ENCODE results near the gene MEGF11.

DNA sequence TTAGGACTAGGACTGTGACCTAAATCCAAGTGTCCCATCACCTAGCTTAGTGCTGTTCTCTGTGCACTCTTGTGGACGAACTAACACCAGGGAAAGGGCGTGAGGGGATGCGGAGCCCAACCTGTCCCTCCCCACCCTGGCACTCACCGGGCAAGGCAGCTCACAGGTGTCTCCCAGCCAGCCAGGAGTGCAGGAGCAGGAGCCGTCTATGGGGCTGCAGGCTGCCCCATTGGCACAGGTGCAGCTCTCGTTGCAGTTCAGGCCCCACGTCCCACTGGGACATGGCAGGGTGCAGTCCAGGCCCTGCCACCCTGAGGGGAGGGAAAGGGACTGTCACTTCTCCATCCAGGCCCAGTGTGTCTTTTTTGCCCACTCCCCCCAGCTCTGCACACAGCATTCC lies 324.0 kb downstream of the MEGF11 start:
- TF ChIP-seq, protein P1, sequence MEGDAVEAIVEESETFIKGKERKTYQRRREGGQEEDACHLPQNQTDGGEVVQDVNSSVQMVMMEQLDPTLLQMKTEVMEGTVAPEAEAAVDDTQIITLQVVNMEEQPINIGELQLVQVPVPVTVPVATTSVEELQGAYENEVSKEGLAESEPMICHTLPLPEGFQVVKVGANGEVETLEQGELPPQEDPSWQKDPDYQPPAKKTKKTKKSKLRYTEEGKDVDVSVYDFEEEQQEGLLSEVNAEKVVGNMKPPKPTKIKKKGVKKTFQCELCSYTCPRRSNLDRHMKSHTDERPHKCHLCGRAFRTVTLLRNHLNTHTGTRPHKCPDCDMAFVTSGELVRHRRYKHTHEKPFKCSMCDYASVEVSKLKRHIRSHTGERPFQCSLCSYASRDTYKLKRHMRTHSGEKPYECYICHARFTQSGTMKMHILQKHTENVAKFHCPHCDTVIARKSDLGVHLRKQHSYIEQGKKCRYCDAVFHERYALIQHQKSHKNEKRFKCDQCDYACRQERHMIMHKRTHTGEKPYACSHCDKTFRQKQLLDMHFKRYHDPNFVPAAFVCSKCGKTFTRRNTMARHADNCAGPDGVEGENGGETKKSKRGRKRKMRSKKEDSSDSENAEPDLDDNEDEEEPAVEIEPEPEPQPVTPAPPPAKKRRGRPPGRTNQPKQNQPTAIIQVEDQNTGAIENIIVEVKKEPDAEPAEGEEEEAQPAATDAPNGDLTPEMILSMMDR (conservative IDR thresholded peaks at IDR 0.05; ENCODE audit: low read depth, low read length), result no peak
- TF ChIP-seq EZH2 (IDR thresholded peaks at IDR 0.05; ENCODE audit: low read length, unreplicated experiment), result no peak
